Measurements from ENCODE around the gene RFXANK. TPM values are rescaled to one million over a fixed set of nuclear protein-coding genes. Genes with fewer than 3 reads are reported as not detected.

The RFXANK gene
- polyA plus RNA-seq, 2 of the 4 experiments (the other 2 are of a cell fraction) = 23.4 to 30.6 TPM

DNA sequence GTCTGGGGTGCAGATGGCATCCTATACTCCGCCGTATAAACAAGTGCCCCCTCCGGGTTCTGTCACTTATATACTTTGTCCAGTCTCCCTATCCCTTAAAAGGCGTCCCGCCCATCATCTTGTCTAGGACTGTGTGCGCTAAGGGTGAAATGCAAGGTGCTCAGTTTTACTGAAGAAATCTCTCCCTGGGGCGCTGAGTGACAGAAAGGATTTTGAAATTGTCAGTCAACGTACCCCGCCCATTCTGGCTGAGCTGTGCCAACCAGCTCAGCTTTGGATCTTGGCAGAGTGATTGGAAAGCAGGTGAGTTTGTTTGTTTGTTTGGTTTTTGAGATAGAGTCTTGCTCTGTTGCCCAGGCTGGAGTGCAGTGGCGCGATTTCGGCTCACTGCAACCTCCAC is 49.7 kb upstream of the RFXANK start:
- Histone ChIP-seq H3K4me2 (no peak overlapping the region), H3K9me3 (no peaks in the 10 kb centered on the region), H3K27ac (no peak overlapping the region), H3K4me3 (no peak overlapping the region), H3K4me1 (0 out of 3 replicates have a peak, but pooled peaks cover 3% of the 10 kb centered on the region)
- FAIRE-seq (no peak), DNase-seq (ENCODE audit: low read depth in 1 of 2, low spot score in 1 of 2) (no peak), ATAC-seq (no peak)
- TF ChIP-seq HDAC2 (IDR thresholded peaks at IDR 0.05) = no peak
- no peak for TF ChIP-seq ZSCAN20 (CRISPR knock-in tag; IDR thresholded peaks at IDR 0.05)
- ChIA-PET POLR2A (no interaction called here), CTCF (interaction anchor here (0.6 to 3.6 kb wide), 2 partner anchors 33 to 173 kb away, joined by 3 to 9 read pairs; no protein-coding TSS in a partner anchor)
- WGBS (ENCODE audit: missing lambda C conversion rate) = 82% methylated on average over 12 of the region's 12 CpGs

DNA sequence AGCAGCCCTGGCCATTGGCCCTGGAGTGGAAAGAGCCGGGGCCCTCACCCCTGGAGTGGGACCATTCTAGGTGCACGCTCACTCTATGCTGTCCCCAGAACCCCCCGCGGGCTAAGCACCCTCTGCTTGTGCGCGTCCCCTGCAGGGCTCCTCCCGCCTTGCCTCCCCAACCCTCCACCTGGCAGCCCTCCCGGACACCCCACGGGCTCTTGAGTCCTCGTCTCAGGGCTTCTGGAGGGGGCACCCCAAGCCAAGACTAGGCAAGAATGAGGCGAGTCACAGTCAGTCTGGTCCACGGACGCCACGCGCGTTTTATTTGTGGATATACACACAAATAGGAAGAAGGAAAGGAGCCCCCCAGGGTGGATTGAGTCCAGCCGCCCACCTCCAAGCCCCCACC is 46.8 kb upstream of the RFXANK start:
- no peak for ATAC-seq
- no peak for TF ChIP-seq PHF8 (IDR thresholded peaks at IDR 0.05; ENCODE audit: borderline replicate concordance, low read depth)
- TF ChIP-seq JUNB (IDR thresholded peaks at IDR 0.05) = no peak
- no peak for TF ChIP-seq RAD21 (conservative IDR thresholded peaks at IDR 0.05 in 1 of 2, IDR thresholded peaks at IDR 0.05 in 1 of 2)
- TF ChIP-seq, protein P1, sequence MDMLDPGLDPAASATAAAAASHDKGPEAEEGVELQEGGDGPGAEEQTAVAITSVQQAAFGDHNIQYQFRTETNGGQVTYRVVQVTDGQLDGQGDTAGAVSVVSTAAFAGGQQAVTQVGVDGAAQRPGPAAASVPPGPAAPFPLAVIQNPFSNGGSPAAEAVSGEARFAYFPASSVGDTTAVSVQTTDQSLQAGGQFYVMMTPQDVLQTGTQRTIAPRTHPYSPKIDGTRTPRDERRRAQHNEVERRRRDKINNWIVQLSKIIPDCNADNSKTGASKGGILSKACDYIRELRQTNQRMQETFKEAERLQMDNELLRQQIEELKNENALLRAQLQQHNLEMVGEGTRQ (IDR thresholded peaks at IDR 0.05) = no peak
- TF ChIP-seq, protein P2, sequence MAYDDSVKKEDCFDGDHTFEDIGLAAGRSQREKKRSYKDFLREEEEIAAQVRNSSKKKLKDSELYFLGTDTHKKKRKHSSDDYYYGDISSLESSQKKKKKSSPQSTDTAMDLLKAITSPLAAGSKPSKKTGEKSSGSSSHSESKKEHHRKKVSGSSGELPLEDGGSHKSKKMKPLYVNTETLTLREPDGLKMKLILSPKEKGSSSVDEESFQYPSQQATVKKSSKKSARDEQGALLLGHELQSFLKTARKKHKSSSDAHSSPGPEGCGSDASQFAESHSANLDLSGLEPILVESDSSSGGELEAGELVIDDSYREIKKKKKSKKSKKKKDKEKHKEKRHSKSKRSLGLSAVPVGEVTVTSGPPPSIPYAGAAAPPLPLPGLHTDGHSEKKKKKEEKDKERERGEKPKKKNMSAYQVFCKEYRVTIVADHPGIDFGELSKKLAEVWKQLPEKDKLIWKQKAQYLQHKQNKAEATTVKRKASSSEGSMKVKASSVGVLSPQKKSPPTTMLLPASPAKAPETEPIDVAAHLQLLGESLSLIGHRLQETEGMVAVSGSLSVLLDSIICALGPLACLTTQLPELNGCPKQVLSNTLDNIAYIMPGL (CRISPR knock-in tag; IDR thresholded peaks at IDR 0.05; ENCODE audit: borderline replicate concordance) = no peak
- TF ChIP-seq, protein P3, sequence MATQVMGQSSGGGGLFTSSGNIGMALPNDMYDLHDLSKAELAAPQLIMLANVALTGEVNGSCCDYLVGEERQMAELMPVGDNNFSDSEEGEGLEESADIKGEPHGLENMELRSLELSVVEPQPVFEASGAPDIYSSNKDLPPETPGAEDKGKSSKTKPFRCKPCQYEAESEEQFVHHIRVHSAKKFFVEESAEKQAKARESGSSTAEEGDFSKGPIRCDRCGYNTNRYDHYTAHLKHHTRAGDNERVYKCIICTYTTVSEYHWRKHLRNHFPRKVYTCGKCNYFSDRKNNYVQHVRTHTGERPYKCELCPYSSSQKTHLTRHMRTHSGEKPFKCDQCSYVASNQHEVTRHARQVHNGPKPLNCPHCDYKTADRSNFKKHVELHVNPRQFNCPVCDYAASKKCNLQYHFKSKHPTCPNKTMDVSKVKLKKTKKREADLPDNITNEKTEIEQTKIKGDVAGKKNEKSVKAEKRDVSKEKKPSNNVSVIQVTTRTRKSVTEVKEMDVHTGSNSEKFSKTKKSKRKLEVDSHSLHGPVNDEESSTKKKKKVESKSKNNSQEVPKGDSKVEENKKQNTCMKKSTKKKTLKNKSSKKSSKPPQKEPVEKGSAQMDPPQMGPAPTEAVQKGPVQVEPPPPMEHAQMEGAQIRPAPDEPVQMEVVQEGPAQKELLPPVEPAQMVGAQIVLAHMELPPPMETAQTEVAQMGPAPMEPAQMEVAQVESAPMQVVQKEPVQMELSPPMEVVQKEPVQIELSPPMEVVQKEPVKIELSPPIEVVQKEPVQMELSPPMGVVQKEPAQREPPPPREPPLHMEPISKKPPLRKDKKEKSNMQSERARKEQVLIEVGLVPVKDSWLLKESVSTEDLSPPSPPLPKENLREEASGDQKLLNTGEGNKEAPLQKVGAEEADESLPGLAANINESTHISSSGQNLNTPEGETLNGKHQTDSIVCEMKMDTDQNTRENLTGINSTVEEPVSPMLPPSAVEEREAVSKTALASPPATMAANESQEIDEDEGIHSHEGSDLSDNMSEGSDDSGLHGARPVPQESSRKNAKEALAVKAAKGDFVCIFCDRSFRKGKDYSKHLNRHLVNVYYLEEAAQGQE (IDR thresholded peaks at IDR 0.05) = no peak
- TF ChIP-seq, protein P4, sequence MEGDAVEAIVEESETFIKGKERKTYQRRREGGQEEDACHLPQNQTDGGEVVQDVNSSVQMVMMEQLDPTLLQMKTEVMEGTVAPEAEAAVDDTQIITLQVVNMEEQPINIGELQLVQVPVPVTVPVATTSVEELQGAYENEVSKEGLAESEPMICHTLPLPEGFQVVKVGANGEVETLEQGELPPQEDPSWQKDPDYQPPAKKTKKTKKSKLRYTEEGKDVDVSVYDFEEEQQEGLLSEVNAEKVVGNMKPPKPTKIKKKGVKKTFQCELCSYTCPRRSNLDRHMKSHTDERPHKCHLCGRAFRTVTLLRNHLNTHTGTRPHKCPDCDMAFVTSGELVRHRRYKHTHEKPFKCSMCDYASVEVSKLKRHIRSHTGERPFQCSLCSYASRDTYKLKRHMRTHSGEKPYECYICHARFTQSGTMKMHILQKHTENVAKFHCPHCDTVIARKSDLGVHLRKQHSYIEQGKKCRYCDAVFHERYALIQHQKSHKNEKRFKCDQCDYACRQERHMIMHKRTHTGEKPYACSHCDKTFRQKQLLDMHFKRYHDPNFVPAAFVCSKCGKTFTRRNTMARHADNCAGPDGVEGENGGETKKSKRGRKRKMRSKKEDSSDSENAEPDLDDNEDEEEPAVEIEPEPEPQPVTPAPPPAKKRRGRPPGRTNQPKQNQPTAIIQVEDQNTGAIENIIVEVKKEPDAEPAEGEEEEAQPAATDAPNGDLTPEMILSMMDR (IDR thresholded peaks at IDR 0.05) = no peak
- Histone ChIP-seq H3K4me2 (no peak overlapping the region), H3K4me3 (no peak overlapping the region), H3K27ac (no peak overlapping the region), H3K9me3 (no peaks in the 10 kb centered on the region), H3K4me1 (no peaks in the 10 kb centered on the region)
- CTCF ChIA-PET = interaction anchor here (0.5 to 2.8 kb wide), 15 partner anchors 10 to 524 kb away, joined by 3 to 21 read pairs (median 4); no protein-coding TSS in a partner anchor
- FAIRE-seq = no peak
- POLR2A ChIA-PET = no interaction called here
- 82% methylated on average over 16 of the region's 17 CpGs for WGBS (ENCODE audit: missing lambda C conversion rate)
- no peak for DNase-seq (ENCODE audit: low read depth in 1 of 2, low spot score in 1 of 2)

DNA sequence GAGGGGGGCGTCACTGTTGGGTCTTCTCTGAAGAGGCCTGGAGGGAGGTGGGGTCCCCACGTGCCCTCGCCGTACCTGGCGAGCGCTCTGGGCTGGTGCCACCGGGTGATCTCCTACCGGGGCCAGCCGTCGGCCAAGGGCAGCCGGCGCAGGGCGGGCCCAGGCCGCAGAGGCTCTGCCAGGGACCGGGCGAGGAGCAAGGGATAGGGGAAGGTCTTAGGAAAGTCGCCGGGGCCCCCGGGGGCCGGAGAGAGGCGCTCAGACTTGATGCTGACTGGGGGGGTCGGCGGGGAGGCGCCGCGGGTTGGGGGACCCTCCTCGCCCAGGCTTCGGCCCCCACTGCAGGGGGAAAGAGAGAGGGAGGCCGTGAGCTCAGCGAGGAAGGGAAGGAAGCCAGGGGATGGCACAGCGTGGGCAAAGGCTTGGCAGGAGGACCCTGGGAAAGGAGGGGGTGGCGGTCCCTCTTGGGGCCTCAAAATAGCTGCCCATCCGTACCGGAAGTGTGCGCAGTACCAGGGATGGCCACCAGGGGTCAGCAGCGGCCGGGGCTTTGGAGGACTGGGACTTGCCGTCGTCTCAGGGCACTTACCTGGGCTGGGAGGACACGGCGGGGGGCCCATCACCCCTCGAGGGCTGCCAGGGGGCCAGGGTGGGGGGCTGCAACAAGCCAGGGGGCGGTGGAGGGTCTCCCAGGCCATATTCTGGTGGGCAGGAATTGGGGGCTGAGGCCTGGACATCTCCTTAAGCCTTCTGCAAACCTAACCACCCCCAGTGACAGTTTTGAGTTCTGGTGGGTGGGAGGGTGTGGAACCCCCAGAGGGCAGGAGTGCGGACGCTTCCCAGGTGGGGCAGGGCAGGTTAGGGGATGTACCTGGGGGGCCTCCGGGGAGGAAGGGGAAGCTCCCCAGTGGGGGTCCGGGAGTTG is 46.1 kb upstream of the RFXANK start:
- CTCF ChIA-PET = interaction anchor here (0.5 to 2.8 kb wide), 15 partner anchors 10 to 525 kb away, joined by 3 to 21 read pairs (median 5); no protein-coding TSS in a partner anchor
- Histone ChIP-seq H3K27ac (peak overlapping the region in 1 of 2 experiments; percentile 63; a peak in 2 of 6 replicates), H3K4me1 (no peaks in the 10 kb centered on the region), H3K4me3 (no peak overlapping the region), H3K4me2 (no peak overlapping the region), H3K9me3 (no peaks in the 10 kb centered on the region)
- WGBS (ENCODE audit: missing lambda C conversion rate) = 39% methylated on average over 22 of the region's 47 CpGs
- POLR2A ChIA-PET = no interaction called here
- DNase-seq (ENCODE audit: low read depth in 1 of 2, low spot score in 1 of 2) = peak; percentile 32 to 55
- TF ChIP-seq, protein P4 (IDR thresholded peaks at IDR 0.05) = peak; percentile 65
- TF ChIP-seq SMC3 (IDR thresholded peaks at IDR 0.05) (peak; percentile 60), RAD21 (conservative IDR thresholded peaks at IDR 0.05 in 1 of 2, IDR thresholded peaks at IDR 0.05 in 1 of 2) (peak; percentile 77 to 79), HOXB13 (CRISPR knock-in tag; IDR thresholded peaks at IDR 0.05; ENCODE audit: low read depth) (no peak), RARB (CRISPR knock-in tag; IDR thresholded peaks at IDR 0.05) (no peak), NPAS2 (CRISPR knock-in tag; IDR thresholded peaks at IDR 0.05; ENCODE audit: borderline replicate concordance) (no peak), HDAC2 (IDR thresholded peaks at IDR 0.05) (no peak)
- TF ChIP-seq, protein P5, sequence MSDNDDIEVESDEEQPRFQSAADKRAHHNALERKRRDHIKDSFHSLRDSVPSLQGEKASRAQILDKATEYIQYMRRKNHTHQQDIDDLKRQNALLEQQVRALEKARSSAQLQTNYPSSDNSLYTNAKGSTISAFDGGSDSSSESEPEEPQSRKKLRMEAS (IDR thresholded peaks at IDR 0.05) = no peak
- TF ChIP-seq, protein P6, sequence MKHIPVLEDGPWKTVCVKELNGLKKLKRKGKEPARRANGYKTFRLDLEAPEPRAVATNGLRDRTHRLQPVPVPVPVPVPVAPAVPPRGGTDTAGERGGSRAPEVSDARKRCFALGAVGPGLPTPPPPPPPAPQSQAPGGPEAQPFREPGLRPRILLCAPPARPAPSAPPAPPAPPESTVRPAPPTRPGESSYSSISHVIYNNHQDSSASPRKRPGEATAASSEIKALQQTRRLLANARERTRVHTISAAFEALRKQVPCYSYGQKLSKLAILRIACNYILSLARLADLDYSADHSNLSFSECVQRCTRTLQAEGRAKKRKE (CRISPR knock-in tag; IDR thresholded peaks at IDR 0.05; ENCODE audit: low read depth) = no peak
- peak; percentile 80 to 89; a peak in 5 of 6 replicates for ATAC-seq
- no peak for FAIRE-seq
